ENCODE measurements around the gene SLC38A2.

The SLC38A2 gene

DNA sequence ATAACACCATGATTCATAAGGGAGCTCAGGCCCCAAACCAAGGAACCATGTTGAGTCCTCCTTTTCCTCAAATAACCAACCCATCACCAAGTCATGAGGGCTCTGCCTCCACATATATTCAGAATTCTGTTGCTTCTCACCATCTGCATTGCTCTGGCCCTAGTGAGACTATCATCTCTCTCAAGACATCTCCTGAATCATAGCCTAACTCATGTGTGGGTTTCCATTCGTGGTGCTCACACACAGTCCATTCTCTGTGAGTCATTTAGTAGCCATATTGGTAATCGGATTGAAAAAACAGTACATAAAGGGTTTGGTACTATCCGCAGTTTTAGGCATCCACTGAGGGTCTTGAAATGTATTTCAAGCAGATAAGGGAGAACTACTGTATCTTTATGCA is 5.1 kb upstream of the SLC38A2 start:
- Histone ChIP-seq H3K4me3 (ENCODE audit: low read length) (no peak overlapping the region), H3K9me3 (ENCODE audit: control insufficient read depth, insufficient read depth, low read length) (no peaks in the 10 kb centered on the region; the same call in 1 of the 2 replicates), H3K27ac (ENCODE audit: low read length) (no peak overlapping the region), H3K4me1 (ENCODE audit: control insufficient read depth, insufficient read depth, low read length) (peaks cover 3% of the 10 kb centered on the region; the same call in 1 of the 2 replicates), H3K27me3 (ENCODE audit: control insufficient read depth, insufficient read depth, low read length) (no peaks in the 10 kb centered on the region), H3K36me3 (ENCODE audit: control insufficient read depth, insufficient read depth, low read length) (no peaks in the 10 kb centered on the region)
- no peak for DNase-seq (ENCODE audit: low read depth, low spot score)
- no CpG with 5 or more reads among the region's 3 CpGs for WGBS (ENCODE audit: insufficient coverage, insufficient read length)

DNA sequence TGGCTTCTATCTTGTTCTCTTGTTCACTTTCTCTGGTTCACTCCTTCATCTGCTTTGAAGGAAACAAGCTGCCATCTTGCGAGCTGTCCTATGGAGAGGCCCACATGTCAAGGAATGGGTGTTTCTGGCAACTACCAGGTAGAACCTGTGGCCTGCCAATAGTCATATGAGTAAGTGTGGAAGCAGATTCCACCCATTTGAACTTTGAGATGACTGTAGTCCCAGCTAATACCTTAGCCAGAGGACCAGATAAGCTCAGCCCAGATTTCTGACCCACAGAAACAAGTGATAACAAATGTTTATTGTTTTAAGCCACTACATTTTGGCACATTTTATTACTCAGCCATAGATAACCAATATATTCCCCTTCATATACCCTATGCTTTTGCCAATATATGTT is 4.0 kb upstream of the SLC38A2 start:
- no peak for DNase-seq (ENCODE audit: low read depth, low spot score)
- peaks cover 3% of the 10 kb centered on the region; the same call in 1 of the 2 replicates for H3K4me1 ChIP-seq (ENCODE audit: control insufficient read depth, insufficient read depth, low read length)
- H3K4me3 ChIP-seq (ENCODE audit: low read length) = no peak overlapping the region
- no CpG with 5 or more reads among the region's 1 CpG for WGBS (ENCODE audit: insufficient coverage, insufficient read length)
- H3K27ac ChIP-seq (ENCODE audit: low read length) = no peak overlapping the region
- no peaks in the 10 kb centered on the region for H3K27me3 ChIP-seq (ENCODE audit: control insufficient read depth, insufficient read depth, low read length)
- H3K9me3 ChIP-seq (ENCODE audit: control insufficient read depth, insufficient read depth, low read length) = no peaks in the 10 kb centered on the region; the same call in 1 of the 2 replicates
- no peaks in the 10 kb centered on the region for H3K36me3 ChIP-seq (ENCODE audit: control insufficient read depth, insufficient read depth, low read length)

DNA sequence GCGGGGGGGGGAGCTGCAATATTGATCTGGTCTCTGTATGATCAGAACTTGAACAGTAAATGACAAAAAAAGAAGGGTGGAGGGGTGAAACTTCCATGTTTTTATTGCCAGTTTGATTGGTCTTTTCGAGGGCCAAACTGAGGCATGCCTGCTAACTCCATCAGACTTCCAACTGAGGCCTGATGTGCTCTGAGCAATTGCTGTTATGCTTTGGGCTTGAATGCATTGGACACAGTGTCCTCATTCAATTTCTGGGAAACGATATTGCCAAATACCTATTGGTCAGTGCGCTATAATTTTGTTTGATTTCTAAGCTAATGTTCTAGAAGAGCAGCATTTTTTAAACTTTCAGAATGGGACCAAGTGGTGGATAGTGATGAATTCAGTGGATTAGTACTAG is 2.1 kb upstream of the SLC38A2 start:
- Histone ChIP-seq H3K36me3 (ENCODE audit: control insufficient read depth, insufficient read depth, low read length) (peaks cover 8% of the 10 kb centered on the region; the same call in 1 of the 2 replicates), H3K4me3 (ENCODE audit: low read length) (no peak overlapping the region), H3K27me3 (ENCODE audit: control insufficient read depth, insufficient read depth, low read length) (no peaks in the 10 kb centered on the region), H3K4me1 (ENCODE audit: control insufficient read depth, insufficient read depth, low read length) (peaks cover 3% of the 10 kb centered on the region; the same call in 1 of the 2 replicates), H3K27ac (ENCODE audit: low read length) (no peak overlapping the region), H3K9me3 (ENCODE audit: control insufficient read depth, insufficient read depth, low read length) (no peaks in the 10 kb centered on the region; the same call in 1 of the 2 replicates)
- WGBS (ENCODE audit: insufficient coverage, insufficient read length) = no CpG with 5 or more reads among the region's 4 CpGs
- DNase-seq (ENCODE audit: low read depth, low spot score) = no peak

DNA sequence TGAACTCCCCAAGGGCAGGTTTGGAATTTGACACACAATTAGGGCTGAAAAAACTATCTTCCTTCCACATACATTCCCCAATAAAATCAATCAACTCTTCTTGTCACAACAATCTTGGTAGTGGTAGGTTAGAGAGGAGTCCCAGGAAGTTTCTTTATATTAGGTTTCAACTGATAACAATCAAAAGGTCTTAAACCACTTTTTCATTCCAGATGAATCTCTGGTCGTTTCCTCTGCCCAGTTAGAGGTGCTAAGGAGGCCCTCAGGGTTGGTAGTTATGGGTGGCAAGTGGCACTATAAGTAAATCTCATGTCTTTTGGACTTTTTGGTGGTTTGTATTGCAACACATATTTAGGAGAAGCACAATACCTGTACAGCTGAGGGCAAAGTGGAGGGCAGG is 1.7 kb upstream of the SLC38A2 start:
- no peak overlapping the region for H3K27ac ChIP-seq (ENCODE audit: low read length)
- no peak for DNase-seq (ENCODE audit: low read depth, low spot score)
- H3K27me3 ChIP-seq (ENCODE audit: control insufficient read depth, insufficient read depth, low read length) = no peaks in the 10 kb centered on the region
- no CpG with 5 or more reads among the region's 1 CpG for WGBS (ENCODE audit: insufficient coverage, insufficient read length)
- no peaks in the 10 kb centered on the region; the same call in 1 of the 2 replicates for H3K9me3 ChIP-seq (ENCODE audit: control insufficient read depth, insufficient read depth, low read length)
- peaks cover 3% of the 10 kb centered on the region; the same call in 1 of the 2 replicates for H3K4me1 ChIP-seq (ENCODE audit: control insufficient read depth, insufficient read depth, low read length)
- peaks cover 11% of the 10 kb centered on the region; the same call in 1 of the 2 replicates for H3K36me3 ChIP-seq (ENCODE audit: control insufficient read depth, insufficient read depth, low read length)
- H3K4me3 ChIP-seq (ENCODE audit: low read length) = no peak overlapping the region

DNA sequence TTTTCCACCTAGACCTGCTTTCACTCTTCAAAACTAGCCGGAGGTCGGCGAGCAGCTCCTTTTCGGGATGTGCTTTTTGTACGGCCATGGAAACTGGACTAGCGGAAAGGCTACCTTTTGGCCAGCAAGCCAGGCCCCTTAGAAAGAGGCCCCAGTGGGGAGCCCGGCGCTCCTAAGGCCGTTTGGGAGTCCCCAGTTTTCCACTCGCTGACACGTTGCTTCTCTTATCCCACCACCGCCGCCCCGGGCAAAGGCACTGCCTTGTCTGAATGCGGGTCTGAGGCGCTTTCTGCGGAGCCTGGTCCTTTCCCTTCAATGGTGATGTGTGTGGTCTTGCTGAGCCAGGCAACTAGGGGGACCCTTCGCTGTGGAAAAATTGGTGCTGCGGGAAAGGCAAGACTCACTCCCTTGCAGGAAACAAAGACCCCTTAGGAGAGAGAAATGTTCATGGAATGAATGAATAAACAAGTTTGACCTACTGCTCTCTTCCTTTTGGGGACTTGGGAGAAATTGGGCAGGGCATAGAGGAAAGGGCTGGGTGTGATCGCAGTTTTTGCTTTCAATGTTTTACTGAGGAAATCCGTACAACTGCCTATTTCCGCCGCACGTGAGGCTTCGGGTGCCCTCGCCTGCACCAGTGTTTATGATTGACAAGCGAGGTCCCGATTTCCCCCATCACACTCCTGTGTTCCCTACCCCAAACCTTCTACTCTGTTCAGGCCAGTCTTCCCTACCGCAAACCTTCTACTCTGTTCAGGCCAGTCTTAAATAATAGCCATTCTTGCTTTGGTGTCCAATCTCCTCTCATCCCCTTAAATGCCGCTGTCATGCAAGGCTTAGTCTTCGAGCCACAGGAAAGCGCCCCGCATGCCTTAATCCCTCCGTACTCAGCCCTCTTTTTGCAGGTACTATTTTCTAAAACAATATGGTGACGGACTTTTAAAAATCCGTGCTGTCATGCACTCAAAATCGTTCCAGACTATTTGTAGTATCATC is 1.0 kb upstream of the SLC38A2 start:
- Histone ChIP-seq H3K27me3 (ENCODE audit: control insufficient read depth, insufficient read depth, low read length) (no peaks in the 10 kb centered on the region), H3K36me3 (ENCODE audit: control insufficient read depth, insufficient read depth, low read length) (peaks cover 17% of the 10 kb centered on the region; the same call in 1 of the 2 replicates), H3K9me3 (ENCODE audit: control insufficient read depth, insufficient read depth, low read length) (no peaks in the 10 kb centered on the region; the same call in 1 of the 2 replicates), H3K4me3 (ENCODE audit: low read length) (peak overlapping the region; percentile 78; the same call in 1 of the 2 replicates), H3K27ac (ENCODE audit: low read length) (no peak overlapping the region), H3K4me1 (ENCODE audit: control insufficient read depth, insufficient read depth, low read length) (peaks cover 3% of the 10 kb centered on the region; the same call in 1 of the 2 replicates)
- WGBS (ENCODE audit: insufficient coverage, insufficient read length) = no CpG with 5 or more reads among the region's 37 CpGs
- DNase-seq (ENCODE audit: low read depth, low spot score) = no peak

DNA sequence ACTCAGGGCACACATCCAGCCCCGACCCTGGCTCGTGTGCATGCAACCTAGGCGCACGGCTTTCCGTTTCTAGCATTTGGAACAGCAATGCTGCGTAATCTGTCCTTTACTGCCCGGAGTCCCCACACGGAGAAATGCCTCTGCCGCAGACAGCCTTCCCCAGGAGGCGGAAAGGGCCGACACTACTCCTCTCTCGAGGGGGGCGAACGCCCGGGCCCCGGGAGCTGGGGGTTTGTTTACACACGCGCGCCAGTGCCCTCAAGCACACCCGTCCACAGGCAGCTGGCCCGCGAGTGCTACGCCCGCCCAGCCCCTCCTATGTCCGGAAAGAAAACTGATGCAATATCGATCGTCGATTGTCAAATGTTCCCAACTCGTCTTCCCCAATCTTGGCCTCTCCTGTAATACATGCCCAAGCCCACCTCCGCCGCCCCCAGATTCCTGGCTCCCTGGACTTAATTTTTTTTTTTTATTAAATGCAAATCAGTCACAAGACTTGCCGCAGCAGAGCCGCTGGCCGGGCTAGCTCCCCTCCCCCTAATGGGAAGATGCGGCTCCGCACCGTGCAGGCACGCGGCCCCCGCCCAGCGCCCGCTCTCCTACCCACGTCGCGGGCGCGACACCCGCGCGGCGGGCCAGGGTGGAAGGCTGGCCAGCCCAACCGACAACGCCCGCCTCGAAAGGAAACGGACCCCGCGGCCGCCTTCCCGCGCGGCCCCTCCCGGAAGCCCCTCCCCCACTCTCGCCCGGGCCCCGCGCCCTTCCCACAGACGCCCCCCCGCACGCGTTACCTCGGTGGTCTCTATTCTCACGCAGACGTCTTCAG is 642 bp downstream of the SLC38A2 start:
- no peak for DNase-seq (ENCODE audit: low read depth, low spot score)
- Histone ChIP-seq H3K36me3 (ENCODE audit: control insufficient read depth, insufficient read depth, low read length) (peaks cover 24% of the 10 kb centered on the region; the same call in 1 of the 2 replicates), H3K4me3 (ENCODE audit: low read length) (peak overlapping the region; percentile 78), H3K4me1 (ENCODE audit: control insufficient read depth, insufficient read depth, low read length) (peaks cover 3% of the 10 kb centered on the region; the same call in 1 of the 2 replicates), H3K9me3 (ENCODE audit: control insufficient read depth, insufficient read depth, low read length) (no peaks in the 10 kb centered on the region), H3K27ac (ENCODE audit: low read length) (no peak overlapping the region), H3K27me3 (ENCODE audit: control insufficient read depth, insufficient read depth, low read length) (no peaks in the 10 kb centered on the region)
- no CpG with 5 or more reads among the region's 74 CpGs for WGBS (ENCODE audit: insufficient coverage, insufficient read length)

DNA sequence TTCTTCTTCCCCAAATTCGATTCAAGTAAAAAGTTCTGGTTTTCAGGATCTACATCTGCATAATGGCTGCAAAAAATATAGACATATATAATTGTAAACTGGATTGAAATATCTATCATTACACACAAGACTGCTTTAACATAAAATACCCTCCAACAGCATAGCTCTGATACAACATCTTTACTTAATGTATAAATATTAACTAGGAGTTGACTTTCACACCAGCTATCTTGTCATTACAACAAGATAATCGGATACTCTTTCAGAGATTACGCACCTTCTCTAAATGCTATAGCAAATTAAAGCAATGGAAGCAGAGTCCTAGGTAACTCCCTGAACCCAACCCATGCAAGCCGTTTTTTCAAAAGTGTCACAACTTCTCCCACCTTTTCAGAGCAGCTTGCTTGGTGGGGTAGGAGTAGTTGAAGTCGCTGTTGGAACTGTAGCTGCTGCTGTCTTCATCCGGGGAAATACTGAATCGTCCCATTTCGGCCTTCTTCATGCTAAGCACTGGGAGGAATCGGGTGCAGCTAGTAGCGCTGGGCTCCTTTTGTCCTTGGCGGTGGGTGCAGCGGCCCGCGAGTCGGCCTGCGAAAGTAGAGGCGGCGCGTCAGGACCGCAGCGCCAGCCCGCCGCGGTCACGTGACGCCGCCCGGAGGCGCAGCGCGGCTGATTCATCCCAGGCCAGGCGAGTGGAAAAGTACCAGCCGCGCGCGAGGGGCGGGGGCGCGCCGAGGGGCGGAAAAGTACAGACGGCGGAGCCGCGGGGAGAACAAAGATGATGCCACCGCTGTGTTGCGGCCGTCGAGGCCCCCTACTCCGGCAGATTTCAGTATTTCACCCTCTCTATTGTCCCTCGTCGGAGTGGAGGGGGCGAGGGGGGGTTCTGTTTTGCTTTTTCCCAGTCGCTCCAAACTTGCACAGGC is 1.5 kb downstream of the SLC38A2 start:
- H3K4me1 ChIP-seq (ENCODE audit: control insufficient read depth, insufficient read depth, low read length) = peaks cover 3% of the 10 kb centered on the region; the same call in 1 of the 2 replicates
- WGBS (ENCODE audit: insufficient coverage, insufficient read length) = no CpG with 5 or more reads among the region's 54 CpGs
- peak overlapping the region; percentile 78 for H3K4me3 ChIP-seq (ENCODE audit: low read length)
- H3K27ac ChIP-seq (ENCODE audit: low read length) = no peak overlapping the region
- no peaks in the 10 kb centered on the region for H3K9me3 ChIP-seq (ENCODE audit: control insufficient read depth, insufficient read depth, low read length)
- H3K27me3 ChIP-seq (ENCODE audit: control insufficient read depth, insufficient read depth, low read length) = no peaks in the 10 kb centered on the region
- DNase-seq (ENCODE audit: low read depth, low spot score) = no peak
- H3K36me3 ChIP-seq (ENCODE audit: control insufficient read depth, insufficient read depth, low read length) = peaks cover 29% of the 10 kb centered on the region; the same call in 1 of the 2 replicates

DNA sequence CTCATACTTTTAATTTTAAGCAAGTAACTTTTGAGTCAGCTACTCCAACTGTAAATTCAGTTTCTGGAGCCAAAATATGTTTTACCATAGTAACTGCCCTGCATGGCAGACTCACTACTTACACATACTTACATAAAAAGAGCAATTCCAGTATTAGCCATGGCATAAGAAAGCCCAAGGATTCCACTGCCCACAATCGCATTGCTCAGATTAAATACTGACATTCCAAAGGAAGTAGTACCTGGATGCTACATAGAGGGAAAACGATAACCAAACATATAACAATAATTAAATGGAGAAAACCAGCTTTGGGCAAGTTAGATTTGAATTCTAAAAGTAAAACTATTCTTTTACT is 2.2 kb downstream of the SLC38A2 start:
- Histone ChIP-seq H3K9me3 (ENCODE audit: control insufficient read depth, insufficient read depth, low read length) (no peaks in the 10 kb centered on the region), H3K27me3 (ENCODE audit: control insufficient read depth, insufficient read depth, low read length) (no peaks in the 10 kb centered on the region), H3K4me1 (ENCODE audit: control insufficient read depth, insufficient read depth, low read length) (peaks cover 3% of the 10 kb centered on the region; the same call in 1 of the 2 replicates), H3K27ac (ENCODE audit: low read length) (no peak overlapping the region), H3K36me3 (ENCODE audit: control insufficient read depth, insufficient read depth, low read length) (peaks cover 29% of the 10 kb centered on the region; the same call in 1 of the 2 replicates), H3K4me3 (ENCODE audit: low read length) (peak overlapping the region; percentile 15; the same call in 1 of the 2 replicates)
- no CpG with 5 or more reads among the region's 2 CpGs for WGBS (ENCODE audit: insufficient coverage, insufficient read length)
- DNase-seq (ENCODE audit: low read depth, low spot score) = no peak

DNA sequence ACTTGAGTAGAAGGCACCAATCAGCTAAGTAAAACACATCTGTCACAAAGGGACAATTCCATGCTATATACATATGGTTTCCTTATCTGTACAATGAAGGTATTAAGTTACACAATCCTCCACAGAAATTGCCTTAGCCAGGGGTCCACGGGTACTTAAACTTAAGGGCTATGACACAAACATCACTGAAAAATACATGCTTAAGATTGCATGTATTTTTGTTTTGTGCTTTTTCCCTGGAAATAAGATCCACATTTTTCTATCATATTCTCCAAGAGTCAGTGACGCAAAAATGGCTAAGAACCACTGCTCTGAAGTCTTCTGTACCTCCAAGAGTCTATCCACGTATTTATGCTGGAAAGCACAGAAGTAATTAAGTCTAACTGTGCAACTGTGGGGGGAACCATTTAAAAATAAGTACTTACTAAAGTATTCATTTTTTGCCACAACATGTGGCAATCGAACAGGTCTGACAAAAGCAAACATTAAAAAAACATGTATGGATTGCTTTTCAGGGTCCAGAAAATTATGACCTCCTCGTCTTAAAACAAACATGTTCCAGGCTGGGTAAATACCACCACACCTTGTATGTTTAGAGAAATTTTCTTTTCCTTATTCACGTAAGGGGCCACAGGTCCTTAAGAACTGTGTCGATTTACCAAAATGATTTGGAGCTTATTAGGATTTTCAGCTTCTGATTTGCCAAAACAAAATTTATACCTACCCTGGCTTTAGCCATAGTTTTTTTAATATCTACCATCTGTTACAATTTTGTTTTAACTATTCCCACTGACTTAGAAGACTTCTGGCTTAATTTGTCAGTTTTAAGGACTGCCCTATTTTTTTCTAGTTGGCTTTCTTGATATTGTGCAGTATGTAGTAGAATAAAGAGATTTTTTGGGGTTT is 2.8 kb downstream of the SLC38A2 start:
- no peak for DNase-seq (ENCODE audit: low read depth, low spot score)
- Histone ChIP-seq H3K27ac (ENCODE audit: low read length) (no peak overlapping the region), H3K4me1 (ENCODE audit: control insufficient read depth, insufficient read depth, low read length) (peaks cover 3% of the 10 kb centered on the region; the same call in 1 of the 2 replicates), H3K4me3 (ENCODE audit: low read length) (no peak overlapping the region), H3K36me3 (ENCODE audit: control insufficient read depth, insufficient read depth, low read length) (peaks cover 34% of the 10 kb centered on the region; the same call in 1 of the 2 replicates), H3K27me3 (ENCODE audit: control insufficient read depth, insufficient read depth, low read length) (no peaks in the 10 kb centered on the region), H3K9me3 (ENCODE audit: control insufficient read depth, insufficient read depth, low read length) (no peaks in the 10 kb centered on the region)
- WGBS (ENCODE audit: insufficient coverage, insufficient read length) = no CpG with 5 or more reads among the region's 7 CpGs

Data from iPS DF 6.9 (cell line).